Stimulated activated CD8-positive, alpha-beta memory T cell treated with anti-CD3 and anti-CD28 coated beads, Interleukin-4, amount 100 ng/mL, for 48 hours (primary cell): Measurements from ENCODE around the gene KRTAP6-3.

ENCODE experiments used
- DNase-seq: peaks from one replicate; pipeline ENCODE4 v3.0.0-alpha.2; 2020

KRTAP6-3 gene, protein sequence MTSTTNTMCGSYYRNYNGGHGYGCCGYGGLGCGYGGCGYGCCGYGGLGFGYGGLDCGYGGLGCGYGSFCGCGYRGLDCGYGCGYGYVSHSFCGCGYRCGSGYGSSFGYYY

DNA sequence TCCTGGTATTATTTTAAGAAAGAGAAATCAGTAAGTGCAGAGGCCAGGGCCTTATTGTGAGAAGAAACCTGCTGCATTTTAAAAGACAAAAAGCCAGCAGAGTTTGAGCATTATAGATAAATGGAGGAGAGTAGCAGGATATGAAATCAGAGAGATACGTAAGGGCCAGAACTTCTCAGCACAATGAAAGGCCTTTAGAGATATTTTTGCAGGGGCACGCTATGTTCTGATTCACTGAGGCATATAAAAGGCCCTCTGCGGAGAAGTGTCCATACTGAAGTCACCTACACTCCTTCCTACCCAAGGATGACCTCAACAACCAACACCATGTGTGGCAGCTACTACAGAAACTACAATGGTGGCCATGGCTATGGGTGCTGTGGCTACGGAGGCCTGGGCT, at the start of gene KRTAP6-3:
Gene KRTAP6-3 (plus strand): TSS at position 301 of the 400 bp plus-strand sequence. CDS start 6 bp downstream, at position 307.
- DNase-seq, result no peak

- DNase-seq, result no peak
Measured at GRCh38 chr21:30552782-30553181, 39.5 kb upstream of the KRTAP6-3 start.

DNA sequence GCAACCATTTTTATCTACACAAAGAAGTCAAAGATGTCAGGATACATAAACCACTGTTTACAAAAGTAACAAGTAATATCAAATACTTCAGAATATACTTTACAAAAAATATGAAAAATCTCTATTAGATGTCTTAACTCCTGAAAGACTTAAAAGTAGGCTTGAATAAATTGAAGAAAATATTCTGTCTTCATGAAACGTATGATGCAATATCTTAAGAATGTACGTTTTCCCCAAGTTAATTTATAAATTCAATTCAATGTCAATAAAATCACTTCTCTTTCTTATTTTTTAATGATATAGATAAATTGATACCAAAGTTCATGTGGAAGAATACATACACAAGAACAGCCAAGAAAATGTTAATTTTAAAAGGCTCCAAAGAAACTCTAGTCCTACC, 37.1 kb upstream of the KRTAP6-3 start:
- no peak for DNase-seq

GRCh38 chr21:30561264-30561895, 30.9 kb upstream of the KRTAP6-3 start, which contains the start of gene KRTAP19-7:
Gene KRTAP19-7, minus strand, starts transcription at chr21:30561314. Its CDS starts 25 bp downstream, at chr21:30561289.
- DNase-seq, result no peak

- DNase-seq, result no peak
Measured at GRCh38 chr21:30561957-30562356, 30.3 kb upstream of the KRTAP6-3 start.

GRCh38 chr21:30563072-30563471, 29.2 kb upstream of the KRTAP6-3 start:
- DNase-seq, result no peak

DNA sequence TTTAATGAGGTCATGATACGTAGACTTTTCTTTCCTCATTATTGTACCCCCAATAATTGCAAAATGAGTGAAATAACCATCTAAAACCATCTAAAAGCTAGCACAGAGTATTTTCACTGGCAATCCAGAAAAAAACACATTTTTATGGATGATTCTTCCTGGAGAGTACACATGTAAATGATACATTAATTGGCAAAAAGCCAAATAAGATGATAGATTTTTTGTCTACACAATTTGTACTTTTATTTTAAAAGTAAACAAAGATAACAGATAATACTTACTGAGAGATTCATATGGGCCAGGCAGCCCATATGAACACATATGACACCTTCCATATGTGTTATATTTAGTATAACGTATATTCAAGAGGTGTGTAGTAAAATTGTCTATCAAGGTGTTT, 28.6 kb upstream of the KRTAP6-3 start:
- no peak for DNase-seq

- DNase-seq, result no peak
Measured at GRCh38 chr21:30567617-30568016, 24.6 kb upstream of the KRTAP6-3 start.

- no peak for DNase-seq
Measured at GRCh38 chr21:30577766-30578165, 14.5 kb upstream of the KRTAP6-3 start.

DNA sequence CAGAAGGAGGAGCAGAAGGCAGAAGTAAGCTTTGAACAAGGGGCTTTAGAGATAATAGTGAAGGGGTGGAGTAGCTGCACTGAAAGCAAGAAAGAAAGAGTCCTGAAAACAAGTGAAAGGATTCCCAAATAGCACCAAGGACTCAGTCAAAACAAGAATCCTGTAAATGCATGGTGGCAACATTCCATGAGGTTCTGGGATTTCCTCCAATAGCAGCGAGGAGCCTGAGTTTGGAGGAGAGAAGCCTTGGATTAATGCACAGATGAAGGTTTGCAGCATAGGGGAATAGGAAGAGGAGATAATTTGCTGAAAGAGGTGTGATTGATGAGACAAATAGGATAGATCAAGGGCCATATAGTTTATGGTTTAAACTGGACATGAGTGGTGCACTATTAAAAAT, 12.9 kb upstream of the KRTAP6-3 start:
- DNase-seq, result no peak

- no peak for DNase-seq
Measured at GRCh38 chr21:30580132-30580531, 12.1 kb upstream of the KRTAP6-3 start.

DNA sequence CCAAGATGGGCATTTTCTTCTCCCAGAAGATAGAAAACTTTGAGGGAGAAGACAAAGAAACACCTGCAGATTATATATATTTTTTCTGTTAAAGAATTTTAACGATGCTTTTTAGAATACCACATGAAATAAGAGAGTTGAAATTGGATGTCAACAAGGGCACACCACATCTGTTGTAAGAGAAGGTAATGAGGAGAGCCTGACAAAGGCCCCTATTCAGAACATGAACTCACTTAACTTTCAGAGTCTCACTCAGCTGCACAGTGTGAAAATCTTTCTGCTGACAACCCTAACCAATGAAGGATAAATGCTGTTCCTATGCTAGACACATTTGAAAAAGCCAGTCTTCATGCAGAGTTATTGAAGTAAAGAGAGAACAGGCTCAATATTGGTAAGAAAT, 9.4 kb upstream of the KRTAP6-3 start:
- no peak for DNase-seq

DNA sequence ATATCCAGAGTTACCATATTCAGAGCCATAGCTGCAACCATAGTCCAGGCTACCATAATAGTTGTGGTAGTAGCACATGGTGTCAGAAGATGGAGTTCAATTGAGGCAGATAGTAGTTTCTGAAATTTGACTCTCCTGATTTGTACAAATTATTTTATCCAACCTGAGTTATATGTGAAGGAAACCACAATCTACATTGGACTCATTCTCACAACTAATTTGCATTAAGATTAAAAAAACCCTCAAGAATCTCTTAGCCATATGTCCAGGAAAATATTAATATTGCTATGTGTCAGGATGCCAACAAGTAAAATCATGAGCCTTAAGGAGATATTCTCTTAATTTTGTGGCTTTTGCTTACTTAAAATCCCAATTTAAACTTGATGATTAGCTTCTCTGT, 1.9 kb upstream of the KRTAP6-3 start, which contains the start of gene KRTAP22-2:
Gene KRTAP22-2 (minus strand): TSS at position 101 of the 400 bp plus-strand sequence.
- no peak for DNase-seq

DNA sequence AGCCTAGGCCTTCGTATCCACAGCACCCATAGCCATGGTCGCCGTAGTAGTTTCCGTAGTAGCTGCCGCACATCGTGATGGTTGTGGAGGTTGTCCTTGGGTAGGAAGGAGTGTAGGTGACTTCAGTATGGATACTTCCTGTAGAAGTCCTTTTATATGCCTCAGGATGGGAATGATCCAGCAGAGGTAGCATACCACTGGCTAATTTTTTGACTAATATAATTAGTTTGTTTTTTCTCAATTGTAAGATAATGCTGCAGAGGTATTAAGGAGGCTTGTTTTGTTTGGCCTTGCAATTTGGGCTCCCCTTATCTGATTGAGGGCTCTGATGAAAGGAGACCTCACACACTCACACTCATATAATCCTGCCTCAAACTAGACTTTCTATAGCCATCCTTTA, 6.6 kb downstream of the KRTAP6-3 start, which contains the start of gene KRTAP6-2:
Gene KRTAP6-2 (minus strand): TSS at position 101 of the 400 bp plus-strand sequence. CDS start 28 bp downstream, at position 73.
- no peak for DNase-seq

GRCh38 chr21:30600787-30601186, 8.5 kb downstream of the KRTAP6-3 start, which contains the start of gene KRTAP22-1:
Gene KRTAP22-1, plus strand, starts transcription at chr21:30601087.
- DNase-seq, result no peak

DNA sequence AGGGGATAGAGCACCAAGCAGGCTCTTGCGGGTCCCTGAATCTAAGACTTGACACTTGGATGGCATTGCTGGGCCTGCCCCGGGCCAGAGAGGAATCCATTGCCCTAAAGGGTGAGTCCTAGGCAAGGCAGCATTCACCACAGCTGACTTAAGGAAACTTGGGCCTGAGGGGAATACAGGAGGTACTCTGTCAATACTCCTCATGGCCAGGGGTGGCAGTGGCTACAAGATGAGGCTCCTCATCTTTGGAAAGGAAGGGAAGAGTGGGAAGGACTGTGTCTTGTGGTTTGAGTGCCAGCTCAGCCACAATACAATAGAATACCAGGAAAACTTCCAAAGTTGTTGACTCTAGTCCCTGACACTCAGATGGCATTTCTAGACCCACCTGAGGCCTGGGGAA, 13.7 kb downstream of the KRTAP6-3 start:
- DNase-seq, result no peak

GRCh38 chr21:30612132-30612531, 19.9 kb downstream of the KRTAP6-3 start:
- no peak for DNase-seq

- DNase-seq, result no peak
Measured at GRCh38 chr21:30613836-30614235, 21.6 kb downstream of the KRTAP6-3 start, which contains the start of gene KRTAP6-1. Gene KRTAP6-1, minus strand, starts transcription at chr21:30613930. Its CDS starts 26 bp downstream, at chr21:30613904.

GRCh38 chr21:30615199-30615598, 23.0 kb downstream of the KRTAP6-3 start:
- no peak for DNase-seq

GRCh38 chr21:30616125-30616524, 23.9 kb downstream of the KRTAP6-3 start, which contains the start of gene KRTAP20-1:
Gene KRTAP20-1, plus strand, starts transcription at chr21:30616425. Its CDS starts 30 bp downstream, at chr21:30616455.
- DNase-seq, result no peak

DNA sequence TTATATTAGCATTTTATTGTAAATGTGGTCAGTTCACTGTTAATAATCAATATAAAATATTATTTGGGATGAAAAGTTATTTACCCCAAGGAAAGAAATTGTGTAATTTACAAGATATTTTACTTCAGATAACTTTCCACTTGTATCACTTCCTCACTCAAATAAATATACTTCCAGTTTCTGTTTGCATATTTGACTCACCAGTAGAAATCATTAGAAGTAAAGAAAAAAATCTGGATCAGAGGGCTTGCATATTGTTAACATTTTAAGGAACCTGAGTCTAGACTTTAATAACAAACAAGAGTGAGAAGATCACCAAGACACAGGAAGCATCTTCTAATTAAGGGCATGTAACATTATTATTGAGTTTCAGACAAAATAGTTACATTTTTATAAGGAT, 27.8 kb downstream of the KRTAP6-3 start:
- DNase-seq, result no peak

GRCh38 chr21:30620522-30620921, 28.3 kb downstream of the KRTAP6-3 start, which contains the start of gene KRTAP20-4:
Gene KRTAP20-4, plus strand, starts transcription at chr21:30620627.
- no peak for DNase-seq

- DNase-seq, result no peak
Measured at GRCh38 chr21:30623362-30623761, 31.1 kb downstream of the KRTAP6-3 start.
